ENCODE data around the gene PHF1.

PHF1 gene

DNA sequence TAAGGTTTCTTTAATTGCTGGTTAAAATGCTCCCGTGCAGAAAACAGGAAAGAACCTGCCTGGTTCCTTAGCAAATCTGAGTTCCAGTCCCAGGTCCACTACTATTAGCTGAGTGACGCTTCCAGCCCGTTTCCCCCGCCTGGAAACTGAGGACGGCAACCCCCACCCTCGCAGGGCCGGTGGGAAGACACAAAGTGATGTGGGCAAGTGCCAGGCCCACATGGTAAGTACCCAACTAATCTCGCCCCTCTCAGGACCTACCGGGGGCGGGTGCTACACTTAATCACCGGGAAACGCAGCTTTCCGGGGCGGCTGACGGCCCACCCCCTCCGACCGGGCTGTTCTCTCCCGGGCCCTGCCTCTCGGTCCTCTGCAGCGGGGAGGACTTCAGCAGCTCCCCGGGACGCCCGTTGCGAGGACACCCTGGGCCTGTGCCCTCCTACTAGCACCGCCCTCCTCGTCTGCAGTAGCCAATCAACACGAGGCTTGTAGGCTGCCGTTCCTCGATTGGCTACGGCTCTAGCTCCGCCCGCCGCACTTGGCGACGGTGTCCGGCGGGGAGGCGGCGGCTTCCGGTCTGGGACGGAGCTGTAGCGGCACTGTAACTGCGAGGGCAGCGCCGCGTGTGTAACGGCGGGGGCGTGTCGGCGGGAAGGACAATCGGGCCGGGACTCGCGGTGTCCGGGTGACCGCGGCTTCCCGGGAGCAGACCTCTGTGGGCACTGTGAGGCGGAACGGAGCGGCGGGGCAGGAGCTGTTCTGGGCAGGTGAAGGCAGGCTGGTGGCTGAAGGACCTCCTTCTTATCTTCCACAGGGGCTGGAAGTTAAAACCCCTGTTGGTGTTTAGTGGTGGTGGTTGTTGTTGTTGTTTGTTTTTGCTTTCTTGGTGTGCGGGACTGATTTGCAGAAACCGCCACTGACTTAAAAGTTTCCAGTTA, 43.5 kb downstream of the PHF1 start, which contains the start of gene ZBTB9:
ZBTB9 (plus strand) TSS at position 568 of the 938 bp plus-strand sequence. CDS start 525 bp downstream, outside the sequence.
- peak; percentile 100 for DNase-seq (ENCODE audit: low spot score)

- no peak for DNase-seq (ENCODE audit: low spot score)
Observed at GRCh38 chr6:33455051-33455450, 44.2 kb downstream of the PHF1 start.

DNA sequence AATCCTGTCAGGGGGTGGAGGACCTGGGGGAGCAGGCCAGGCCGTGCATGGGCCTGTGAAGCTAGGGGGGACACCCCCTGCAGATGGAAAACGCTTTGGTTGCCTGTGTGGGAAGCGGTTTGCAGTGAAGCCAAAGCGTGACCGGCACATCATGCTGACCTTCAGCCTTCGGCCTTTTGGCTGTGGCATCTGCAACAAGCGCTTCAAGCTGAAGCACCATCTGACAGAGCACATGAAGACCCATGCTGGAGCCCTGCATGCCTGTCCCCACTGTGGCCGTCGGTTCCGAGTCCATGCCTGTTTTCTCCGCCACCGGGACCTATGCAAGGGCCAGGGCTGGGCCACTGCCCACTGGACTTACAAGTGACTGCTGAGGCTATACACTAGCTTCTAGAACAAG, 45.3 kb downstream of the PHF1 start:
- DNase-seq (ENCODE audit: low spot score) = no peak

DNA sequence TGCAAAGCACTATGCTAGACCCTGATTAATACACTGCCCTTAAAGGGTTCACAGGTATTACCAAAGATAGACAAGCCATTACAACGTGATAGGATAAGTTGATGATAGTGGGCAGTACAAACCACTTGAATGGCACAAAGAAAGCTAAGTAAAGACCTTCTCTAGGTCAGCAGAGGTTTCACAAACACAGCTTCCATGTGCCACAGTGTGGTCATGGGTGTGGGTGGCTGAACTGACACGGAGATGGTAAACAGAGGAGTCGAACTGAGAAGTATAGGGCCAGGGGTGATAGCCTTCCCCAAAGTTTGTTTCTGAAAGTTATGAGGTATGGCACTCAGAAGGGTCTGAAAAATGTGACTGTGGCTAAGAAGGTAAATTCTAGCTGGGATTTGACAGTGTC, 47.9 kb downstream of the PHF1 start:
- no peak for DNase-seq (ENCODE audit: low spot score)

GRCh38 chr6:33459226-33459625, 48.4 kb downstream of the PHF1 start:
- no peak for DNase-seq (ENCODE audit: low spot score)
